ENCODE results near the gene GNA12.
"Not testable (repeated sequence)": the region's sequence is repeated elsewhere in the genome, so short reads cannot be mapped to it uniquely, and the experiment has no call there.

GRCh38 chr7:2678454-2678853 lies 165.7 kb downstream of the GNA12 start:
- TF ChIP-seq, protein P1, sequence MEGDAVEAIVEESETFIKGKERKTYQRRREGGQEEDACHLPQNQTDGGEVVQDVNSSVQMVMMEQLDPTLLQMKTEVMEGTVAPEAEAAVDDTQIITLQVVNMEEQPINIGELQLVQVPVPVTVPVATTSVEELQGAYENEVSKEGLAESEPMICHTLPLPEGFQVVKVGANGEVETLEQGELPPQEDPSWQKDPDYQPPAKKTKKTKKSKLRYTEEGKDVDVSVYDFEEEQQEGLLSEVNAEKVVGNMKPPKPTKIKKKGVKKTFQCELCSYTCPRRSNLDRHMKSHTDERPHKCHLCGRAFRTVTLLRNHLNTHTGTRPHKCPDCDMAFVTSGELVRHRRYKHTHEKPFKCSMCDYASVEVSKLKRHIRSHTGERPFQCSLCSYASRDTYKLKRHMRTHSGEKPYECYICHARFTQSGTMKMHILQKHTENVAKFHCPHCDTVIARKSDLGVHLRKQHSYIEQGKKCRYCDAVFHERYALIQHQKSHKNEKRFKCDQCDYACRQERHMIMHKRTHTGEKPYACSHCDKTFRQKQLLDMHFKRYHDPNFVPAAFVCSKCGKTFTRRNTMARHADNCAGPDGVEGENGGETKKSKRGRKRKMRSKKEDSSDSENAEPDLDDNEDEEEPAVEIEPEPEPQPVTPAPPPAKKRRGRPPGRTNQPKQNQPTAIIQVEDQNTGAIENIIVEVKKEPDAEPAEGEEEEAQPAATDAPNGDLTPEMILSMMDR (IDR thresholded peaks at IDR 0.05), result not testable (repeated sequence)
- not testable (repeated sequence) for TF ChIP-seq POLR2A (IDR thresholded peaks at IDR 0.05)
